DOHH2 (cell line): ENCODE measurements around the gene ZNF180.
"Not testable (repeated sequence)": the region's sequence is repeated elsewhere in the genome, so short reads cannot be mapped to it uniquely, and the experiment has no call there.

Experiments
- H3F3A ChIP-seq: fragments of 200-600 bp; sonication (generic), shearing (Covaris generic); 2 replicates; pipeline ENCODE4 v1.6.0; 2016; ENCODE audit warnings: antibody characterized with exemption, mild to moderate bottlenecking; ENCODE audit not compliant: control insufficient read depth, insufficient read depth
- H3K27ac ChIP-seq: fragments of 200-600 bp; sonication (generic); 2 replicates; pipeline ENCODE4 v1.5.1; 2014; ENCODE audit warnings: low read depth, mild to moderate bottlenecking, low read length, moderate library complexity
- H3K27me3 ChIP-seq: fragments of 200-600 bp; sonication (generic); 2 replicates; pipeline ENCODE4 v1.6.1; 2014; ENCODE audit warnings: mild to moderate bottlenecking, low read length, mixed read lengths; ENCODE audit not compliant: control insufficient read depth
- H3K36me3 ChIP-seq: fragments of 200-600 bp; sonication (generic); 2 replicates; pipeline ENCODE4 v1.6.1; 2014; ENCODE audit warnings: mild to moderate bottlenecking, low read length, moderate library complexity, mixed read lengths; ENCODE audit not compliant: control insufficient read depth
- H3K4me1 ChIP-seq: fragments of 200-600 bp; sonication (generic); 2 replicates; pipeline ENCODE4 v1.6.1; 2014; ENCODE audit warnings: mild to moderate bottlenecking, low read length, mixed read lengths; ENCODE audit not compliant: control insufficient read depth
- H3K4me2 ChIP-seq: fragments of 200-600 bp; sonication (generic); 2 replicates; pipeline ENCODE4 v1.6.0; 2014; ENCODE audit warnings: mild to moderate bottlenecking, low read length, moderate library complexity
- H3K4me3 ChIP-seq: fragments of 200-600 bp; sonication (generic); 2 replicates; pipeline ENCODE4 v1.5.1; 2014; ENCODE audit warnings: mild to moderate bottlenecking, low read length, mixed read lengths
- H3K79me2 ChIP-seq: fragments of 200-600 bp; sonication (generic); 2 replicates; pipeline ENCODE4 v1.6.1; 2014; ENCODE audit warnings: mild to moderate bottlenecking, low read length, mixed read lengths; ENCODE audit not compliant: control insufficient read depth
- H3K9me2 ChIP-seq: fragments of 200-600 bp; sonication (generic); replicated peaks from 2 replicates; pipeline ENCODE4 v1.6.1; 2014; ENCODE audit warnings: mild to moderate bottlenecking, low read length, mixed read lengths; ENCODE audit not compliant: control insufficient read depth
- H3K9me3 ChIP-seq: fragments of 200-600 bp; sonication (generic); 2 replicates; pipeline ENCODE4 v1.6.1; 2014; ENCODE audit warnings: antibody characterized with exemption, low read length, mixed read lengths; ENCODE audit not compliant: control insufficient read depth, insufficient read depth
- H4K20me1 ChIP-seq: fragments of 200-600 bp; sonication (generic); 2 replicates; pipeline ENCODE4 v1.6.0; 2014; ENCODE audit warnings: low read depth, mild to moderate bottlenecking, antibody characterized with exemption, low read length, moderate library complexity; ENCODE audit not compliant: control insufficient read depth, insufficient read depth
- EZH2phosphoT487 ChIP-seq: fragments of 200-600 bp; sonication (generic); IDR thresholded peaks from 2 replicates; pipeline ENCODE4 v1.6.1; 2017; ENCODE audit warnings: borderline replicate concordance, mild to moderate bottlenecking, antibody characterized with exemption, low read length, moderate library complexity, mixed read lengths
- TF ChIP-seq, protein P1 (sequence below): fragments of 200-600 bp; sonication (generic); IDR thresholded peaks from one replicate; pipeline ENCODE4 v1.5.1; 2014; ENCODE audit warnings: antibody characterized with exemption, mild to moderate bottlenecking, low read depth, low read length; ENCODE audit not compliant: poor library complexity, severe bottlenecking

The ZNF180 gene

DNA sequence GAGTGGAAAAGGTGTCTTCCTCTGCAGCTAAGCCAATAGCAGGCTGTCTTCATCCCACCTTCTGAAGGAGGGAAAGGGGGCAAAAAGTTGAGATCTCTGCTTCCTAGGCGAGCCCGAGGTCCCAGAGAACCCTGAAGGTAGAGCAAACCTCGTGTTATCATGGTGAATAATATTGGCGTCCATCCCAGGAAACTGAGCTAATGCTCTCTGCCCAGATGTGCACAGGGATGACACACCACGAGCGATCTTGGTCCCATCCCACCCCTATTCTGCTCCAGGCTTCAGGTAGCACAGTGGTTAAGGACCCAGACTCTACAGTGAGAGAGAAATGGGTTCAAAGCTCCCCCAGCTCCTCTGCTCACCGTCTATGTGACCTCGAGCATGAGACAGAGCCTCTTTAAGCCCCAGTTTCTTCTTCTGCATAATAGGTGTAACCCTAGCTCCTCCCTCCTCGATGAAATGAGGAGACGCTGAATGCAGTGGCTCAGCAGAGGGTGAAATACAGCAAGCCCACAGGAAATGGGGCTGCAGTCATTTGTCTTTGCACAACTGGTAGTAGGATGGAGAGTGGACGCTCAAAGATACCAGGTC, 39.0 kb upstream of the ZNF180 start:
- Histone ChIP-seq H3K9me2 (no peaks in the 10 kb centered on the region; the same call in 1 of the 2 replicates), H3F3A (no peaks in the 10 kb centered on the region), H4K20me1 (no peaks in the 10 kb centered on the region), H3K4me2 (no peak overlapping the region), H3K9me3 (peaks cover 3% of the 10 kb centered on the region; the same call in 1 of the 2 replicates), H3K4me1 (no peaks in the 10 kb centered on the region), H3K27ac (no peak overlapping the region), H3K4me3 (no peak overlapping the region), H3K36me3 (no peaks in the 10 kb centered on the region), H3K27me3 (no peaks in the 10 kb centered on the region), H3K79me2 (no peaks in the 10 kb centered on the region)
- TF ChIP-seq, protein P1, sequence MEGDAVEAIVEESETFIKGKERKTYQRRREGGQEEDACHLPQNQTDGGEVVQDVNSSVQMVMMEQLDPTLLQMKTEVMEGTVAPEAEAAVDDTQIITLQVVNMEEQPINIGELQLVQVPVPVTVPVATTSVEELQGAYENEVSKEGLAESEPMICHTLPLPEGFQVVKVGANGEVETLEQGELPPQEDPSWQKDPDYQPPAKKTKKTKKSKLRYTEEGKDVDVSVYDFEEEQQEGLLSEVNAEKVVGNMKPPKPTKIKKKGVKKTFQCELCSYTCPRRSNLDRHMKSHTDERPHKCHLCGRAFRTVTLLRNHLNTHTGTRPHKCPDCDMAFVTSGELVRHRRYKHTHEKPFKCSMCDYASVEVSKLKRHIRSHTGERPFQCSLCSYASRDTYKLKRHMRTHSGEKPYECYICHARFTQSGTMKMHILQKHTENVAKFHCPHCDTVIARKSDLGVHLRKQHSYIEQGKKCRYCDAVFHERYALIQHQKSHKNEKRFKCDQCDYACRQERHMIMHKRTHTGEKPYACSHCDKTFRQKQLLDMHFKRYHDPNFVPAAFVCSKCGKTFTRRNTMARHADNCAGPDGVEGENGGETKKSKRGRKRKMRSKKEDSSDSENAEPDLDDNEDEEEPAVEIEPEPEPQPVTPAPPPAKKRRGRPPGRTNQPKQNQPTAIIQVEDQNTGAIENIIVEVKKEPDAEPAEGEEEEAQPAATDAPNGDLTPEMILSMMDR: no peak
- no peak for TF ChIP-seq EZH2phosphoT487

GRCh38 chr19:44535361-44535760, 35.0 kb upstream of the ZNF180 start:
- H3F3A ChIP-seq, H3K79me2 ChIP-seq, H3K27me3 ChIP-seq, H3K4me1 ChIP-seq, H3K36me3 ChIP-seq, H3K27ac ChIP-seq, H4K20me1 ChIP-seq, H3K4me3 ChIP-seq, H3K9me3 ChIP-seq, H3K9me2 ChIP-seq, H3K4me2 ChIP-seq: not testable (repeated sequence)

DNA sequence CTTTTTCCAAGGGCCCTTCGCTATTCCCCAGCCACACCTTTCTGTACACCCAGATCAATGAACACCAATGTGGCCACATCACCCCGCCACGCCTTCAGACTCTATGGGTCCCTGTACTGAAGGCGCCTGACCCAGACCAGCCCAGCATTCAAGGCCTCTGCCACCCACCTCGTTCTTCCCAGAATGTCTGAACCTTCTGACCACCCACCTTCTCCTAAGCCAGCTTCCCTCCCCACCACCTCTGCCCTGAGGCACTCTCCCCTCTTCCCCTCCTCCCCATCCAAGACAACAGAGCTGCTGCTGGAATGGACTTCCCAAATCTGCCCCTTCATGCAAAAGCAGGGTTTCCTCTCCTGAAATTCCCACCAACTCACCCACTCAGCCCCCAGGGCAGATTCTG, 32.5 kb upstream of the ZNF180 start:
- Histone ChIP-seq H3K9me3 (peaks cover 3% of the 10 kb centered on the region; the same call in 1 of the 2 replicates), H3K4me1 (no peaks in the 10 kb centered on the region), H3F3A (no peaks in the 10 kb centered on the region), H3K4me3 (no peak overlapping the region), H4K20me1 (no peaks in the 10 kb centered on the region), H3K79me2 (no peaks in the 10 kb centered on the region), H3K27ac (no peak overlapping the region), H3K4me2 (no peak overlapping the region), H3K36me3 (no peaks in the 10 kb centered on the region), H3K9me2 (no peaks in the 10 kb centered on the region; the same call in 1 of the 2 replicates), H3K27me3 (no peaks in the 10 kb centered on the region)
- TF ChIP-seq EZH2phosphoT487: no peak
- TF ChIP-seq, protein P1: no peak

DNA sequence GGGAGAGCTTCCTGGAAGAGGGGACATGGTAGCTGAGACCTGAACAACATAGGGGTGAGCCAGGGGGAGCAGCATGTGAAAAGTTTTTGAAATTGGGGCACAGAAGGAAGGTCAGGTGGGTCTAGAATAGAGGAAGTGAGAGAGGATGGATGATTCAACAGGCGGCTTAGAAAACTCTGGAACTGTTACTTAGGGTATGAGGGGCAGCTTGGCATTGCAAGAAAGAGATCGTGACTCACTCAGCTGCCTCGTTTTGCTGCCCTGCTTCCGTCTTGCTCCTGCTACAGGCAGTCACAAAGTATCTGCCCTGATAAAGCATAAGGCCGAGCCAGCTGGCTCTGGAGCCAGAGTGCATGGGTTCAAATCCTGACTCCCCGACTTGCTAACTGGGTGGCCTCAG, 30.5 kb upstream of the ZNF180 start:
- no peaks in the 10 kb centered on the region for H3K4me1 ChIP-seq
- H3F3A ChIP-seq: no peaks in the 10 kb centered on the region
- H3K9me3 ChIP-seq: peaks cover 2% of the 10 kb centered on the region; the same call in 1 of the 2 replicates
- no peaks in the 10 kb centered on the region for H3K79me2 ChIP-seq
- no peaks in the 10 kb centered on the region for H3K36me3 ChIP-seq
- TF ChIP-seq, protein P1: no peak
- no peak for TF ChIP-seq EZH2phosphoT487
- no peak overlapping the region for H3K27ac ChIP-seq
- H3K9me2 ChIP-seq: no peaks in the 10 kb centered on the region
- H3K4me2 ChIP-seq: no peak overlapping the region
- no peaks in the 10 kb centered on the region for H3K27me3 ChIP-seq
- H4K20me1 ChIP-seq: no peaks in the 10 kb centered on the region
- no peak overlapping the region for H3K4me3 ChIP-seq
